Endothelial cell of hepatic sinusoid (primary cell): Measurements from ENCODE around the gene USP35.
"Not testable (repeated sequence)": the region's sequence is repeated elsewhere in the genome, so short reads cannot be mapped to it uniquely, and the experiment has no call there.

Source experiments
- in situ Hi-C: cut with HindIII; loops from 2 replicates; pipeline ENCODE4 v1.10.0; 2017; ENCODE audit warnings: low sequenced_read_pairs

Gene USP35

GRCh38 chr11:78228467-78228866 is 39.7 kb downstream of the USP35 start:
- in situ Hi-C loops, result no loop called here

DNA sequence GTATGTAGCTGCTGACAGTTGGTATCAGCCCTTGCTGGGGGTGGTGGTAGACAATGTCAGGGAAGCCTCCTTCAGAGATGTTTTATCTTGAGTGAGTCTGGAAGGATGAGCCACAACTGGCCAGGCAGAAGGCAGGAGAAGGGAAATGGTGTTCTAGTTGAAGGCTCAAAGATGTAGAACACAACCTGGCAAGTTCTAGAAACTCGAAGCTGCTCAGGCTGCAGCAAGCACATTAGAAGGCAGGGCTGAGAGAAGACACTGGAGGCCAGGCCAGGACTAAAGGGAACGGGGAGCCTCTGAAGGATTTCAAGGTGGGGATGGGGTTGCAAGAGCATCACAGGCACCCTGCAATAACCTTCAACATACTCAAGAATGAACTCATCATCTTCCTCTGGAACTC is 40.4 kb downstream of the USP35 start:
- in situ Hi-C loops, result no loop called here

GRCh38 chr11:78230161-78230877 is 41.6 kb downstream of the USP35 start:
- in situ Hi-C loops, result no loop called here

DNA sequence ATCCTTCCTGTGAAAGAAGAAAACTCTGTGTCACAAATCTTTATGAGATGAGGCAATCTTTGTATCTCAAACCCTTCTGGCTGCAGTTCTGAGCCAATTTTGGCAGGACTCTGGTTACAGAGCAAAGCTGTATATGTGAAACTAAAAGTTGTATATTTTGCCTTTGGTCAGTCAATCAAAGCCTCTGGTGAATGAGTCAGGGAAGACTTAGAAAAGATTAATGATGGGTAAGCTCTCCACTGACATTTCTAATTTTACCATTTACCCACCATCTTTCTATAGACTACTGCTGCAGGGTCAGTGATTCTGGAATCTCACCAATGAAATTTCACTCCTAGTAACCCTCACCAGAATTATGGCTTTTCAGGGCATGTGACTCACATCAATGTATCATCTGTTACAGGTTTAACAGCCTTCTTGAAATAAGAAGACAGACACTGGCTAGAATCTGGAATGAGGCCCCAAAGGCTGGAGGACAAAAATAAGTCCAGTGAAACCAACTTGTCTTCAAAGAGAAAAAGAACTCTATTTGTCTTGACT is 43.3 kb downstream of the USP35 start:
- in situ Hi-C loops, result no loop called here

- in situ Hi-C loops, result not testable (repeated sequence)
Measured at GRCh38 chr11:78233046-78233445, 44.3 kb downstream of the USP35 start.

DNA sequence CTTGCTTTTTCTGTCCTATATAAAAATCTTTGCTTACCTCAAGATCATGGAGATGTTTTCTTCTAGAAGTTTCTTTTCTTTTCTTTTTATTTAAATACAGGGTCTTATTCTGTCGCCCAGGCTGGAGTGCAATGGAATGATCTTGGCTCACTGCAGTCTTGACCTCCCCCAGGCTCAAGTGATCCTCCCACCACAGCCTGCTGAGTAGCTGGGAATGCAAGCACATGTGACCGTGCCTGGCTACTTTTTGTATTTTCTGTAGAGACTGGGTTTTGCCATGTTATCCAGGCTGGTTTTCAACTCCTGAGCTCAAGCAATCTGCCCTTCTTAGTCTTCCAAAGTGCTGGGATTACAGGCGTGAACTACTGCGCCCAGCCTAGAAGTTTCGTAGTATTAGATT is 45.3 kb downstream of the USP35 start:
- in situ Hi-C loops, result no loop called here

- in situ Hi-C loops, result no loop called here
Measured at GRCh38 chr11:78237293-78238046, 48.8 kb downstream of the USP35 start.

DNA sequence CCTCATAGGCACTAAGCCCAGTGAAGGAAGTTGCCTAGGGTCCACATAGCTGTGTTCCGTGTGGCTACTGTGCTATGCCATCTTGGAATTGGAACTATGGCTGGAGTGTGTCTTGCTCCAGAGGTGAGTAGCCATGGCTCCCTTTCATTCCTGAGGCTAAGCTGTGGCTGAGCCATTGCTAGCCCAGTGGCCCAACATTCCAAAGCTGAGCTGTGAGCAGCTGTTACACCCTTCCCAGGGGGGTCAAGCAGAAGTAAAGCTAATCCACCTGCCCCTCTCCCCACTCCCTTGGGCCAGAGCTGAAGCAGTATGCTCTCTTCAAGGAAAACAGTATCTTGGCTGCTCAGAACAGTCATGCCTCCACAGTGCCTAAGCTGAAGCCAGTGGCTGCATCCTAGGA is 51.1 kb downstream of the USP35 start:
- in situ Hi-C loops, result no loop called here

DNA sequence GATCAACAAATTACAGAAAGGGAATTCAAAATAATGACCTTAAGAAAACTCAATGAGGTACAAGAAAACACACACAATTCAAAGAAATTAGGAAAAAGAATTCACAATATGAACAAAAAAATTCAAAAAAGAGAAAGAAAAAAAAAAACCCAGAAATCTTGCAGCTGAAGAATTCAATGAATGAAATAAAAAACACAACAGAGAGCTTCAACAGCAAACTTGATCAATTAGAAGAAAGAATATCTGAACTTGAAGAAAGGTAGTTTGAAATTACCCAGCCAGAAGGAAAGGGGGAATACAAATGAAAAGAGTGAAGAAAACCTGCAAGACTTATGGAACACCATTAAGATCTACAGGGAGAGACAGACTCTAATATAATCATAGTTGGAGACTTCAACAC is 52.8 kb downstream of the USP35 start:
- in situ Hi-C loops, result no loop called here

DNA sequence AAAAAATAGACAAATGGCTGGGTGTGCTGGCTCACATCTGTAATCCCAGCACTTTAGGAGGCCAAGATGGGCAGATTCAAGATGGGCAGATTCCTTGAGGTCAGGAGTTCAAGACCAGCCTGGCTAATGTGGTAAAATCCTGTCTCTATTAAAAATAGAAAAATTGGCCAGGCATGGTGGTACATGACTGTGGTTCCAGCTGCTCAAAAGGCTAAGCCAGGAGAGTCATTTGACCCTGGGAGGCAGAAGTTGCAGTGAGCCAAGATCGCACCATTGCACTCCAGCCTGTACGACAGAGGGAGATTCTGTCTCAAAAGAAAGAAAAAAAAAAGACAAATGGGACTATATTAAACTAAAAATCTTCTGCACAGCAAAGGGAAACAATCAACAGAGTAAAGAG is 55.4 kb downstream of the USP35 start:
- in situ Hi-C loops, result no loop called here

GRCh38 chr11:78244546-78245255 is 56.0 kb downstream of the USP35 start:
- in situ Hi-C loops, result no loop called here

GRCh38 chr11:78248191-78248590 is 59.5 kb downstream of the USP35 start:
- in situ Hi-C loops, result no loop called here

GRCh38 chr11:78248903-78249302 is 60.2 kb downstream of the USP35 start:
- in situ Hi-C loops, result no loop called here

DNA sequence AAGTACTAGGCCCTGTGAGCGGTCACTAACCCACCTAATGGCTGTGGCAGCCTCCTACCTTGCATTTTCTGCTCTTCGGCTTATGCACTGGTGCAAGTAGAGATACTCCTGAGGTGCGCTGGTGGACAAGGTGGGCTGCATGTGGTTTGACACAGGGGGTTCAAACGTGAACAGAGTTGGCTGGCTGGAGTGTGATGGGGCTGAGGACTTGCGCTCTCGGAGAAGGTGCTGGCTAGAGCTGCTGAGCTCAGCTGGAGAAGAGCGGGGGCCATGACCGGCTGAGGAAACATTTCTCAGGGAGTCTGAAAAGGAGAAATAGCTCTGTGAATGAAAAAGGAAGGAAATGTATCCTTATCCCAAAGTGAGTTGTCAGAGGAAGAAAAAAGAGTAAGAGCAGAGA is 61.4 kb downstream of the USP35 start:
- in situ Hi-C loops, result no loop called here

- in situ Hi-C loops, result no loop called here
Measured at GRCh38 chr11:78251083-78251775, 62.5 kb downstream of the USP35 start.

GRCh38 chr11:78253797-78254196 is 65.1 kb downstream of the USP35 start:
- in situ Hi-C loops, result no loop called here

- in situ Hi-C loops, result no loop called here
Measured at GRCh38 chr11:78254268-78254667, 65.5 kb downstream of the USP35 start.

- in situ Hi-C loops, result no loop called here
Measured at GRCh38 chr11:78255919-78256318, 67.2 kb downstream of the USP35 start.

- in situ Hi-C loops, result no loop called here
Measured at GRCh38 chr11:78256962-78257361, 68.2 kb downstream of the USP35 start.

GRCh38 chr11:78257654-78258053 is 68.9 kb downstream of the USP35 start:
- in situ Hi-C loops, result no loop called here
